WTC11 (cell line): ENCODE measurements around the gene S100A5. TPM values are rescaled to one million over a fixed set of nuclear protein-coding genes. Genes with fewer than 3 reads are reported as not detected.

Source experiments
- ATAC-seq: fragments of 200-7000 bp; cut with Tn5 transposase; 2 replicates; pipeline ENCODE4 v1.10.0; 2021; ENCODE audit warnings: mild to moderate bottlenecking, moderate library complexity
- CTCF ChIA-PET: fragments of 300-600 bp; sonication (Branson Sonifier 250); formaldehyde crosslinking; loops from one replicate; lab custom pipeline; 2021; ENCODE audit warnings: antibody characterized with exemption; lab: Charles Lee
- POLR2A ChIA-PET: fragments of 350-600 bp; sonication (Branson Sonifier 250); formaldehyde crosslinking; loops from one replicate; lab custom pipeline; 2021; ENCODE audit warnings: antibody characterized with exemption; lab: Charles Lee
- DNase-seq: peaks from one replicate; pipeline ENCODE4 v3.0.0; 2021; ENCODE audit warnings: low spot score
- H3K27ac Mint-ChIP-seq: 2 replicates; pipeline ENCODE4 v1.8.0; 2021; ENCODE audit warnings: mixed read lengths
- H3K27me3 Mint-ChIP-seq: 2 replicates; pipeline ENCODE4 v1.8.0; 2021; ENCODE audit warnings: low read depth, mild to moderate bottlenecking, moderate library complexity, mixed read lengths
- H3K36me3 Mint-ChIP-seq: 2 replicates; pipeline ENCODE4 v1.8.0; 2021; ENCODE audit warnings: mixed read lengths
- H3K4me1 Mint-ChIP-seq: 2 replicates; pipeline ENCODE4 v1.8.0; 2022; ENCODE audit warnings: mixed read lengths
- H3K4me3 Mint-ChIP-seq: 2 replicates; pipeline ENCODE4 v1.8.0; 2021; ENCODE audit warnings: mild to moderate bottlenecking, moderate library complexity, mixed read lengths
- H3K9me3 Mint-ChIP-seq: 2 replicates; pipeline ENCODE4 v1.8.0; 2021; ENCODE audit warnings: mixed read lengths
- AFF4 ChIP-seq: sonication (generic); formaldehyde crosslinking; IDR thresholded peaks from 2 replicates; pipeline ENCODE4 v1.8.1; 2023; ENCODE audit warnings: mild to moderate bottlenecking, missing genetic modification reagents, borderline replicate concordance
- CREB1 ChIP-seq: sonication (generic); formaldehyde crosslinking; IDR thresholded peaks from 2 replicates; pipeline ENCODE4 v1.8.0; 2023; ENCODE audit warnings: mild to moderate bottlenecking, missing genetic modification reagents
- CREM ChIP-seq: sonication (generic); formaldehyde crosslinking; IDR thresholded peaks from 2 replicates; pipeline ENCODE4 v1.8.1; 2022; ENCODE audit warnings: mild to moderate bottlenecking, missing genetic modification reagents, moderate library complexity
- CTCF ChIP-seq: fragments of 200-600 bp; IDR thresholded peaks from 2 replicates; pipeline ENCODE4 v1.8.0; 2022; ENCODE audit warnings: antibody characterized with exemption
- ELF4 ChIP-seq: sonication (generic); formaldehyde crosslinking; IDR thresholded peaks from 2 replicates; pipeline ENCODE4 v1.8.1; 2022; ENCODE audit warnings: low read depth, mild to moderate bottlenecking, moderate library complexity, missing genetic modification reagents
- GRHL2 ChIP-seq: fragments of 250-450 bp; sonication (Bioruptor Pico); IDR thresholded peaks from 2 replicates; pipeline ENCODE4 v1.8.0; 2022; ENCODE audit warnings: mild to moderate bottlenecking, moderate library complexity; ENCODE audit not compliant: insufficient replicate concordance, severe bottlenecking
- GTF2I ChIP-seq: fragments of 250-450 bp; sonication (Bioruptor Pico); conservative IDR thresholded peaks from 2 replicates; pipeline ENCODE4 v1.4.0; 2021; ENCODE audit warnings: mild to moderate bottlenecking
- JAZF1 ChIP-seq: fragments of 250-450 bp; sonication (Bioruptor Pico); IDR thresholded peaks from 2 replicates; pipeline ENCODE4 v1.9.0; 2021; ENCODE audit warnings: moderate library complexity, mild to moderate bottlenecking, inconsistent platforms
- KAT7 ChIP-seq: sonication (generic); formaldehyde crosslinking; IDR thresholded peaks from 2 replicates; pipeline ENCODE4 v1.8.1; 2023; ENCODE audit warnings: missing genetic modification reagents, mild to moderate bottlenecking, borderline replicate concordance
- MAX ChIP-seq: sonication (generic); formaldehyde crosslinking; IDR thresholded peaks from 2 replicates; pipeline ENCODE4 v1.8.0; 2022; ENCODE audit warnings: mild to moderate bottlenecking, missing genetic modification reagents
- MYBL2 ChIP-seq: sonication (generic); formaldehyde crosslinking; IDR thresholded peaks from 2 replicates; pipeline ENCODE4 v1.8.1; 2023; ENCODE audit warnings: mild to moderate bottlenecking, moderate library complexity, missing genetic modification reagents
- OVOL2 ChIP-seq: fragments of 250-450 bp; sonication (Bioruptor Pico); IDR thresholded peaks from 2 replicates; pipeline ENCODE4 v1.9.0; 2021; ENCODE audit warnings: mild to moderate bottlenecking, borderline replicate concordance
- RELA ChIP-seq: sonication (generic); formaldehyde crosslinking; IDR thresholded peaks from 2 replicates; pipeline ENCODE4 v1.8.1; 2022; ENCODE audit warnings: missing genetic modification reagents, mild to moderate bottlenecking, borderline replicate concordance
- STAT6 ChIP-seq: sonication (generic); formaldehyde crosslinking; conservative IDR thresholded peaks from 2 replicates; pipeline ENCODE4 v1.8.1; 2023; ENCODE audit warnings: mild to moderate bottlenecking, low read depth, missing genetic modification reagents, moderate library complexity
- TEAD1 ChIP-seq: sonication (generic); formaldehyde crosslinking; IDR thresholded peaks from 2 replicates; pipeline ENCODE4 v1.8.0; 2022; ENCODE audit warnings: mild to moderate bottlenecking, missing genetic modification reagents
- TEAD4 ChIP-seq: sonication (generic); formaldehyde crosslinking; IDR thresholded peaks from 2 replicates; pipeline ENCODE4 v1.8.0; 2022; ENCODE audit warnings: mild to moderate bottlenecking, missing genetic modification reagents
- ZBTB21 ChIP-seq: sonication (generic); formaldehyde crosslinking; IDR thresholded peaks from 2 replicates; pipeline ENCODE4 v1.8.1; 2023; ENCODE audit warnings: mild to moderate bottlenecking, missing genetic modification reagents, borderline replicate concordance
- ZNF232 ChIP-seq: sonication (generic); formaldehyde crosslinking; IDR thresholded peaks from 2 replicates; pipeline ENCODE4 v1.8.0; 2022; ENCODE audit warnings: mild to moderate bottlenecking, missing genetic modification reagents
- total RNA-seq: library from RNA; stranded (reverse); gene quantifications from 3 replicates; pipeline ENCODE4 v1.2.3, GENCODE V29; 2021
- TF ChIP-seq, protein P1 (sequence below): fragments of 250-450 bp; sonication (Bioruptor Pico); IDR thresholded peaks from 2 replicates; pipeline ENCODE4 v1.9.0; 2021; ENCODE audit warnings: mild to moderate bottlenecking
- TF ChIP-seq, protein P2 (sequence below): fragments of 250-450 bp; sonication (Bioruptor Pico); IDR thresholded peaks from 2 replicates; pipeline ENCODE4 v2.1.2; 2022; ENCODE audit warnings: mild to moderate bottlenecking, moderate library complexity

The S100A5 gene
- total RNA-seq, 1 experiment from 2014 or later, result not detected

- TF ChIP-seq OVOL2 (CRISPR knock-in tag) (no peak), MYBL2 (CRISPR knock-in tag) (no peak), CREM (CRISPR knock-in tag) (no peak), TEAD4 (no peak), CREB1 (no peak), STAT6 (CRISPR knock-in tag) (no peak), JAZF1 (no peak), GTF2I (CRISPR knock-in tag) (no peak), ZNF232 (no peak), KAT7 (CRISPR knock-in tag) (no peak), MAX (CRISPR knock-in tag) (no peak), TEAD1 (CRISPR knock-in tag) (no peak)
Measured at GRCh38 chr1:153571706-153572105, 31.0 kb upstream of the S100A5 start (continued).

- Mint-ChIP-seq H3K27ac (no peak overlapping the region), H3K4me1 (peaks cover 28% of the 10 kb centered on the region), H3K4me3 (no peak overlapping the region), H3K27me3 (peaks cover 2% of the 10 kb centered on the region; the same call in 1 of the 2 replicates), H3K9me3 (no peaks in the 10 kb centered on the region), H3K36me3 (peaks cover 3% of the 10 kb centered on the region; the same call in 1 of the 2 replicates)
- CTCF ChIA-PET, result interaction anchor here (0.6 to 6.1 kb wide), 9 partner anchors 25 to 278 kb away, joined by 3 to 188 read pairs (median 7); partner anchors contain the start of genes S100A1, S100A13, S100A14 and S100A16
- TF ChIP-seq AFF4 (no peak), ELF4 (CRISPR knock-in tag) (no peak), ZBTB21 (CRISPR knock-in tag) (no peak), GRHL2 (no peak), TEAD4 (no peak)
- TF ChIP-seq, protein P1, sequence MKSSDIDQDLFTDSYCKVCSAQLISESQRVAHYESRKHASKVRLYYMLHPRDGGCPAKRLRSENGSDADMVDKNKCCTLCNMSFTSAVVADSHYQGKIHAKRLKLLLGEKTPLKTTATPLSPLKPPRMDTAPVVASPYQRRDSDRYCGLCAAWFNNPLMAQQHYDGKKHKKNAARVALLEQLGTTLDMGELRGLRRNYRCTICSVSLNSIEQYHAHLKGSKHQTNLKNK (CRISPR knock-in tag), result no peak
- DNase-seq (no peak), ATAC-seq (no peak)
- POLR2A ChIA-PET, result interaction anchor here (0.6 to 2.5 kb wide), 2 partner anchors 41 to 63 kb away, joined by 3 to 9 read pairs; partner anchors contain the start of gene CHTOP
Measured at GRCh38 chr1:153570874-153571273, 30.1 kb upstream of the S100A5 start.

- 0 out of 2 replicates have a peak, but pooled peaks cover under 1% of the 10 kb centered on the region for H3K36me3 Mint-ChIP-seq
Measured at GRCh38 chr1:153569465-153569864, 28.7 kb upstream of the S100A5 start.

More at GRCh38 chr1:153569465-153569864, 28.7 kb upstream of the S100A5 start:
- ChIA-PET POLR2A (interaction anchor here (1.4 kb wide), 1 partner anchor 65 kb away, joined by 6 read pairs; the partner anchor contains the start of gene CHTOP), CTCF (interaction anchor here (0.5 to 6.1 kb wide), 5 partner anchors 25 to 65 kb away, joined by 3 to 188 read pairs (median 19); partner anchors contain the start of genes CHTOP, S100A1, S100A13 and S100A5)
- H3K4me1 Mint-ChIP-seq, result peaks cover 33% of the 10 kb centered on the region
- no peak overlapping the region for H3K4me3 Mint-ChIP-seq
- ATAC-seq (no peak), DNase-seq (no peak)
- TF ChIP-seq RELA (CRISPR knock-in tag) (no peak), MAX (CRISPR knock-in tag) (no peak), CTCF (no peak)
- TF ChIP-seq, protein P2, sequence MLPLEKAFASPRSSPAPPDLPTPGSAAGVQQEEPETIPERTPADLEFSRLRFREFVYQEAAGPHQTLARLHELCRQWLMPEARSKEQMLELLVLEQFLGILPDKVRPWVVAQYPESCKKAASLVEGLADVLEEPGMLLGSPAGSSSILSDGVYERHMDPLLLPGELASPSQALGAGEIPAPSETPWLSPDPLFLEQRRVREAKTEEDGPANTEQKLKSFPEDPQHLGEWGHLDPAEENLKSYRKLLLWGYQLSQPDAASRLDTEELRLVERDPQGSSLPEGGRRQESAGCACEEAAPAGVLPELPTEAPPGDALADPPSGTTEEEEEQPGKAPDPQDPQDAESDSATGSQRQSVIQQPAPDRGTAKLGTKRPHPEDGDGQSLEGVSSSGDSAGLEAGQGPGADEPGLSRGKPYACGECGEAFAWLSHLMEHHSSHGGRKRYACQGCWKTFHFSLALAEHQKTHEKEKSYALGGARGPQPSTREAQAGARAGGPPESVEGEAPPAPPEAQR, result no peak
- no peaks in the 10 kb centered on the region; the same call in 1 of the 2 replicates for H3K27me3 Mint-ChIP-seq
- H3K9me3 Mint-ChIP-seq, result no peaks in the 10 kb centered on the region
- no peak overlapping the region; the same call in 1 of the 2 replicates for H3K27ac Mint-ChIP-seq
